Heart left ventricle (tissue), 13 donors: Measurements from ENCODE around the gene MMAA.

ENCODE experiments used
- CTCF ChIP-seq, 12 donors: fragments of 200-600 bp; sonication (generic) in 4 of 12; IDR thresholded peaks; one replicate each; pipeline versions ENCODE4 v1.5.0 to v1.8.0; 2018 to 2022; ENCODE audit warnings: antibody characterized with exemption in 12 of 12, mild to moderate bottlenecking in 5 of 12
- POLR2A ChIP-seq, 2 donors: fragments of 450-650 bp; IDR thresholded peaks; one replicate each; pipeline ENCODE4 v1.6.1; 2017; ENCODE audit warnings: antibody characterized with exemption in 2 of 2, mild to moderate bottlenecking in 2 of 2, moderate library complexity in 2 of 2
- donor health status: ischemic (EF 13 %, LVEDD 7.1; RV severe dilation, severe dysfunction).
- donor health status: DM: no; HTN: yes; CAD: no.
- donor health status: DM: no; HTN: no; CAD: no.
- donor health status: ischemic (EF 25% LVEDD 6.9; RV normal size, moderate dysfunction).
- donor health status: ischemic (EF 25% LVEDD 5.7; RV mildly dilated, moderate dysfunction).
- donor health status: ischemic (EF 35%, LVEDD 5.7; RV mildly dilated, moderate dysfunction).
- donor health status: nonischemic (EF 11% LVEDD 7.7; RV severe dilation, severe dysfunction).
- donor health status: DM: yes; HTN: yes; CAD: no.
- donor health status: PGD.
- donor health status: ischemic (EF 29% LVEDD 5.4; RV normal size, mild dysfunction).
- donor health status: nonischemic (EF 23%, LVEDD 6.1; RV moderate dilation, normal function).

GRCh38 chr4:145623831-145624230 lies 4.6 kb downstream of the MMAA start:
- TF ChIP-seq CTCF (IDR thresholded peaks at IDR 0.05) (no peak), POLR2A (IDR thresholded peaks at IDR 0.05) (no peak)
